Nephron (organoid): Measurements from ENCODE around the gene STX18.

Source experiments
- H3K27ac Mint-ChIP-seq, 3 experiments: 2 replicates each; pipeline ENCODE4 v1.8.0; 2020; ENCODE audit warnings: mixed read lengths in 3 of 3, mild to moderate bottlenecking in 2 of 3, moderate library complexity in 1 of 3
- H3K27me3 Mint-ChIP-seq: 2 replicates; pipeline ENCODE4 v1.8.0; 2021; ENCODE audit warnings: low read depth, mild to moderate bottlenecking, moderate library complexity, mixed read lengths
- H3K36me3 Mint-ChIP-seq: 2 replicates; pipeline ENCODE4 v1.8.0; 2020; ENCODE audit warnings: low read depth, mixed read lengths
- H3K4me1 Mint-ChIP-seq: 2 replicates; pipeline ENCODE4 v1.8.0; 2020; ENCODE audit warnings: mixed read lengths
- H3K4me3 Mint-ChIP-seq, 3 experiments: 2 replicates each; pipeline ENCODE4 v1.8.0; 2020; ENCODE audit warnings: mild to moderate bottlenecking in 3 of 3, mixed read lengths in 3 of 3, moderate library complexity in 2 of 3
- H3K9me3 Mint-ChIP-seq: 2 replicates; pipeline ENCODE4 v1.8.0; 2020; ENCODE audit warnings: mixed read lengths
- CTCF ChIP-seq, 3 experiments: fragments of 200-600 bp; sonication (generic); IDR thresholded peaks; one replicate each; pipeline ENCODE4 v1.5.0; 2021; ENCODE audit warnings: antibody characterized with exemption in 3 of 3; ENCODE audit not compliant: unreplicated experiment in 3 of 3

The STX18 gene

DNA sequence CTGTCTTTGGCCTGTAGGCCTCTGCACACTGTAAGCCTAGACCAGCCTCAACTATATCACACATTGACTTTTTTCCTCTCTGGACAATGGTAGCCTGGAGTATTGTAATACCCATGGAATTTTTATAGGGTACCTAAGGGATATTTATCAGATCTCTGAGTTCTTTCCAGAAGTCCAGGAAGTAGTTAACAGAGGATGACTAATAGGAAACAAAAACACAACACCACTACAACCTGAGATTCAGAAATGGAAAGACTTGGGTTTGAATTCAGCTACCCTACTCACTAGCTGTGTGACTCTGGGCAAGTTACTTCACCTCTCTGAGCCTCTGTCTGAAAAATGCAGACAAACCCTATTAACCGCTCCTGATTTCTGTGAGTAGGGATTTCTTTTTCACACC lies 7.7 kb upstream of the STX18 start:
- Mint-ChIP-seq H3K4me3 (no peak overlapping the region), H3K27ac (no peak overlapping the region), H3K36me3 (peaks cover 75% of the 10 kb centered on the region), H3K9me3 (no peaks in the 10 kb centered on the region), H3K27me3 (no peaks in the 10 kb centered on the region), H3K4me1 (no peaks in the 10 kb centered on the region)
- TF ChIP-seq CTCF (IDR thresholded peaks at IDR 0.05; ENCODE audit: unreplicated experiment in 3 of 3): no peak

DNA sequence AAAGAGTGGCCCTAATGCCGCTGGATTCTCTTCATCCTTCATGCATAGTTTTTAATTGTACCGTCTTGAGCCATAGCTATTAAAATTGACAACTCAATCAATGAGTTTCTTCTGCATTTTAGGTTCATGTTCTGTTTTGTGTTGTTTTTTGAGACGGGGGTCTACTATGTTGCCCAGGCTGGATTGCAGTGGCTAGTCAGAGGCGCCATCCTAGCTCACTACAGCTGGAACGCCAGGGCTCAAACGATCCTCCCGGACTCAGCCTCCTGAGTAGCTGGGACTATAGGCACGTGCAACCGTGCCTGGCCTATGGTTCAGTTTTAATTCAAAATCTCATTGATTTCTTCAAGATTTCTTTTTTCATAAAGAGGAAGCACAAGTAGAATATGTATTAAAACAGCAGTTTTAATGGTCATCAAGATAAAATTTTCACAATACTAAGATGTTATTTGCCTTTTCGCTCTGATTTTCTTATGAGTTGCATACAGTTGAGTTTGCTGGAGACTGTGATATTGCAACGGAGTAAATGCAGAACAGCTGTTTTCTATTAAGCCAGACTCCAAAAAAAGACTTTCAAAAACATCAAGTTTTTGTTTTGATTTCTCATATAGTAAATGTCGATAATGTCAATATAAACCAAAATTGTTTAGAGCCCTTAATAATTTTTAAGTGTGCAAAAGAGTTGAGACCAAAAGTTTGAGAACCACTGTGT lies 1.1 kb upstream of the STX18 start:
- peaks cover 43% of the 10 kb centered on the region for H3K4me1 Mint-ChIP-seq
- H3K4me3 Mint-ChIP-seq: peak overlapping the region; percentile 96 to 98 (median 97)
- peaks cover 18% of the 10 kb centered on the region for H3K36me3 Mint-ChIP-seq
- peak overlapping the region; percentile 63 to 95 (median 78) for H3K27ac Mint-ChIP-seq
- H3K27me3 Mint-ChIP-seq: no peaks in the 10 kb centered on the region
- TF ChIP-seq CTCF (IDR thresholded peaks at IDR 0.05; ENCODE audit: unreplicated experiment in 3 of 3): no peak
- no peaks in the 10 kb centered on the region for H3K9me3 Mint-ChIP-seq

DNA sequence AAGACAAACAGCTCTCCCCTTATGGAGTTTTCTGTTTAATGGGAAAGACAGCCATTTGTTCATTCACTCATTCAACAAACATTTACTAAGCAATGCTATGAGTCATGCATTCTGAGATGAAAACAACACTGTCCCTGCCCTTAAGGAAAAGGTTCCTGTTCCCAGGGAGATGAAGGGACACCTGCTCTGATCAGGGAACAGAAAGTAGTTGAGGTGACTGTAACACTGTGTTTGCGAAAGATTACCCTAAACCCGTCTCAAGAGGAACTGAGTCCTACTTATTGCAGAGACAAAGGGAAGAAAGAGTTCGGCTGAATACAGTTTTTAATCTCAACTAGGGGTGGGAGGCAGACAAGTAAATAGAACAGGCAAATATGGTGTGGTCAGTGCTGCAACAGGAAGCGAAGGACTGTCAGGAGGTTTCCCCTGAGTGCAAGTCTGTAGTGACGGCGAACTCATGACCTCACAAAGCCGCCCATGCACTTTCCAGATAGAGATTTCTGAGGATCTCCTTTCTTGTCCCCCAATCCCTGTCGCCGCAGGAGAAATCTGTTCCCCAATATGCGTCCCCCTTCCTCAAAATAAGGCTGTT lies 712 bp downstream of the STX18 start:
- H3K9me3 Mint-ChIP-seq: no peaks in the 10 kb centered on the region
- peaks cover 43% of the 10 kb centered on the region for H3K4me1 Mint-ChIP-seq
- peak overlapping the region; percentile 78 to 95 (median 92) for H3K27ac Mint-ChIP-seq

DNA sequence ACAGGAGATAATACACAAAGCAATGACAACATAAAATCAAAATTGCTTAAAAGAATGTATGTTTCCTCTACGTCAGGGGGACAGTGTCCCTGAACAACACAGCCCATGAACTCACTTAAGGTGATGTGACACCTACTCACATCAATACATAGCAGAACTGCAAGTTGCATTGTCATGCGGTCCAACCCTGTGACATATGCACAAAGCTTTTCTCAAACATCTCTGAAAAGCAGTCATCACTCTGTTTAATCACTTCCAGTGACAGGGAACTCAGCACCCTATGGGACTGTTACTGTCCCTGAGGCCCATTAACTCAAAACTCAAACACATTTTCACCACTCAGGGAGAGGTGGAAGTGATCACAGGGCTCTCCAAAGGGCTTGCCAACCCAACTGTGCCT lies 2.4 kb downstream of the STX18 start:
- H3K27ac Mint-ChIP-seq: no peak overlapping the region

More for the DNA sequence above, 712 bp downstream of the STX18 start:
- H3K36me3 Mint-ChIP-seq: peaks cover 8% of the 10 kb centered on the region
- no peak for TF ChIP-seq CTCF (IDR thresholded peaks at IDR 0.05; ENCODE audit: unreplicated experiment in 3 of 3)
- peak overlapping the region; percentile 96 to 98 (median 97) for H3K4me3 Mint-ChIP-seq
- no peaks in the 10 kb centered on the region for H3K27me3 Mint-ChIP-seq

GRCh38 chr4:4535590-4535989 lies 6.3 kb downstream of the STX18 start:
- no peak for TF ChIP-seq CTCF (IDR thresholded peaks at IDR 0.05; ENCODE audit: unreplicated experiment in 3 of 3)
- no peaks in the 10 kb centered on the region for H3K36me3 Mint-ChIP-seq
- no peak overlapping the region for H3K27ac Mint-ChIP-seq
- peaks cover 17% of the 10 kb centered on the region for H3K4me1 Mint-ChIP-seq
- no peaks in the 10 kb centered on the region for H3K9me3 Mint-ChIP-seq
- H3K4me3 Mint-ChIP-seq: no peak overlapping the region
- H3K27me3 Mint-ChIP-seq: no peaks in the 10 kb centered on the region

More for the DNA sequence above, 2.4 kb downstream of the STX18 start:
- no peaks in the 10 kb centered on the region for H3K27me3 Mint-ChIP-seq
- no peaks in the 10 kb centered on the region for H3K9me3 Mint-ChIP-seq
- H3K4me3 Mint-ChIP-seq: peak overlapping the region in 2 of 3 experiments; percentile 96 to 97
- peaks cover 43% of the 10 kb centered on the region for H3K4me1 Mint-ChIP-seq
- TF ChIP-seq CTCF (IDR thresholded peaks at IDR 0.05; ENCODE audit: unreplicated experiment in 3 of 3): no peak
- no peaks in the 10 kb centered on the region for H3K36me3 Mint-ChIP-seq
